ENCODE data around the gene SNCAIP.

The SNCAIP gene

DNA sequence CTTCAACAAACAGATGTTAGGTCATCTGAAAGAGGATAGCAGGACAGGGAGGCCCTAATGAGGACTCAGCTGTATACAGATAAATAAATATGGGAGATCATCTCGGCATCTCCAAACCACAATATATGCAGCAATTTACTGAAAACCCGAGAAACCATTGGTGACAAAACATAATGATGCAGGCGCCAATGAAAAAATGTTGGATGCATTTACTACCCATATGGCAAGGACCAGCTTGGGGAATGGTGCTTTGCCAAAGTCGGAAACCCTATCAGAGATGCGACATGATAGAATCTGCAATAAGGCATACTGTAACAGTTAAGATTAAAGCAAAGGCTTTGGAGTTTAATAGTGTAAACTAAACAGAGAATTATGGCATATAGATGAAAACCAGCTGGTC, 92.0 kb downstream of the SNCAIP start:
- no peak for DNase-seq (ENCODE audit: low read depth in 1 of 2, low spot score in 1 of 2)
- H3K27ac ChIP-seq (replicated peaks) = no peak overlapping the region
- H3K27me3 ChIP-seq (ENCODE audit: insufficient read depth, poor library complexity, severe bottlenecking) = no peaks in the 10 kb centered on the region
- no peak overlapping the region for H3K4me3 ChIP-seq (replicated peaks; ENCODE audit: insufficient read depth, low read length)
- TF ChIP-seq, protein P1, sequence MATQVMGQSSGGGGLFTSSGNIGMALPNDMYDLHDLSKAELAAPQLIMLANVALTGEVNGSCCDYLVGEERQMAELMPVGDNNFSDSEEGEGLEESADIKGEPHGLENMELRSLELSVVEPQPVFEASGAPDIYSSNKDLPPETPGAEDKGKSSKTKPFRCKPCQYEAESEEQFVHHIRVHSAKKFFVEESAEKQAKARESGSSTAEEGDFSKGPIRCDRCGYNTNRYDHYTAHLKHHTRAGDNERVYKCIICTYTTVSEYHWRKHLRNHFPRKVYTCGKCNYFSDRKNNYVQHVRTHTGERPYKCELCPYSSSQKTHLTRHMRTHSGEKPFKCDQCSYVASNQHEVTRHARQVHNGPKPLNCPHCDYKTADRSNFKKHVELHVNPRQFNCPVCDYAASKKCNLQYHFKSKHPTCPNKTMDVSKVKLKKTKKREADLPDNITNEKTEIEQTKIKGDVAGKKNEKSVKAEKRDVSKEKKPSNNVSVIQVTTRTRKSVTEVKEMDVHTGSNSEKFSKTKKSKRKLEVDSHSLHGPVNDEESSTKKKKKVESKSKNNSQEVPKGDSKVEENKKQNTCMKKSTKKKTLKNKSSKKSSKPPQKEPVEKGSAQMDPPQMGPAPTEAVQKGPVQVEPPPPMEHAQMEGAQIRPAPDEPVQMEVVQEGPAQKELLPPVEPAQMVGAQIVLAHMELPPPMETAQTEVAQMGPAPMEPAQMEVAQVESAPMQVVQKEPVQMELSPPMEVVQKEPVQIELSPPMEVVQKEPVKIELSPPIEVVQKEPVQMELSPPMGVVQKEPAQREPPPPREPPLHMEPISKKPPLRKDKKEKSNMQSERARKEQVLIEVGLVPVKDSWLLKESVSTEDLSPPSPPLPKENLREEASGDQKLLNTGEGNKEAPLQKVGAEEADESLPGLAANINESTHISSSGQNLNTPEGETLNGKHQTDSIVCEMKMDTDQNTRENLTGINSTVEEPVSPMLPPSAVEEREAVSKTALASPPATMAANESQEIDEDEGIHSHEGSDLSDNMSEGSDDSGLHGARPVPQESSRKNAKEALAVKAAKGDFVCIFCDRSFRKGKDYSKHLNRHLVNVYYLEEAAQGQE (IDR thresholded peaks at IDR 0.05; ENCODE audit: insufficient replicate concordance, low read depth) = no peak
- TF ChIP-seq, protein P2, sequence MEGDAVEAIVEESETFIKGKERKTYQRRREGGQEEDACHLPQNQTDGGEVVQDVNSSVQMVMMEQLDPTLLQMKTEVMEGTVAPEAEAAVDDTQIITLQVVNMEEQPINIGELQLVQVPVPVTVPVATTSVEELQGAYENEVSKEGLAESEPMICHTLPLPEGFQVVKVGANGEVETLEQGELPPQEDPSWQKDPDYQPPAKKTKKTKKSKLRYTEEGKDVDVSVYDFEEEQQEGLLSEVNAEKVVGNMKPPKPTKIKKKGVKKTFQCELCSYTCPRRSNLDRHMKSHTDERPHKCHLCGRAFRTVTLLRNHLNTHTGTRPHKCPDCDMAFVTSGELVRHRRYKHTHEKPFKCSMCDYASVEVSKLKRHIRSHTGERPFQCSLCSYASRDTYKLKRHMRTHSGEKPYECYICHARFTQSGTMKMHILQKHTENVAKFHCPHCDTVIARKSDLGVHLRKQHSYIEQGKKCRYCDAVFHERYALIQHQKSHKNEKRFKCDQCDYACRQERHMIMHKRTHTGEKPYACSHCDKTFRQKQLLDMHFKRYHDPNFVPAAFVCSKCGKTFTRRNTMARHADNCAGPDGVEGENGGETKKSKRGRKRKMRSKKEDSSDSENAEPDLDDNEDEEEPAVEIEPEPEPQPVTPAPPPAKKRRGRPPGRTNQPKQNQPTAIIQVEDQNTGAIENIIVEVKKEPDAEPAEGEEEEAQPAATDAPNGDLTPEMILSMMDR (IDR thresholded peaks at IDR 0.05; ENCODE audit: insufficient read depth, low read length) = no peak
- TF ChIP-seq GABPA (IDR thresholded peaks at IDR 0.05; ENCODE audit: low read depth) = no peak
- TF ChIP-seq SPI1 (IDR thresholded peaks at IDR 0.05; ENCODE audit: borderline replicate concordance, low read depth) = no peak
- TF ChIP-seq POLR2AphosphoS5 (IDR thresholded peaks at IDR 0.05; ENCODE audit: low read depth) = no peak

- Histone ChIP-seq H3K27me3 (ENCODE audit: insufficient read depth, poor library complexity, severe bottlenecking) (no peaks in the 10 kb centered on the region), H3K4me3 (replicated peaks; ENCODE audit: insufficient read depth, low read length) (no peak overlapping the region), H3K27ac (replicated peaks) (no peak overlapping the region)
- DNase-seq (ENCODE audit: low read depth in 1 of 2, low spot score in 1 of 2) = no peak
- TF ChIP-seq, protein P2 (IDR thresholded peaks at IDR 0.05; ENCODE audit: insufficient read depth, low read length) = no peak
- no peak for TF ChIP-seq SPI1 (IDR thresholded peaks at IDR 0.05; ENCODE audit: borderline replicate concordance, low read depth)
- TF ChIP-seq POLR2AphosphoS5 (IDR thresholded peaks at IDR 0.05; ENCODE audit: low read depth) = no peak
- TF ChIP-seq, protein P1 (IDR thresholded peaks at IDR 0.05; ENCODE audit: insufficient replicate concordance, low read depth) = no peak
- no peak for TF ChIP-seq GABPA (IDR thresholded peaks at IDR 0.05; ENCODE audit: low read depth)
These were observed 92.8 kb downstream of the SNCAIP start for GRCh38 chr5:122404653-122405362.

GRCh38 chr5:122405751-122406150, 93.7 kb downstream of the SNCAIP start:
- Histone ChIP-seq H3K27ac (replicated peaks) (no peak overlapping the region), H3K4me3 (replicated peaks; ENCODE audit: insufficient read depth, low read length) (no peak overlapping the region), H3K27me3 (ENCODE audit: insufficient read depth, poor library complexity, severe bottlenecking) (no peaks in the 10 kb centered on the region)
- no peak for DNase-seq (ENCODE audit: low read depth in 1 of 2, low spot score in 1 of 2)
- TF ChIP-seq GABPA (IDR thresholded peaks at IDR 0.05; ENCODE audit: low read depth) = no peak
- no peak for TF ChIP-seq POLR2AphosphoS5 (IDR thresholded peaks at IDR 0.05; ENCODE audit: low read depth)
- TF ChIP-seq, protein P1 (IDR thresholded peaks at IDR 0.05; ENCODE audit: insufficient replicate concordance, low read depth) = no peak
- TF ChIP-seq SPI1 (IDR thresholded peaks at IDR 0.05; ENCODE audit: borderline replicate concordance, low read depth) = no peak
- TF ChIP-seq, protein P2 (IDR thresholded peaks at IDR 0.05; ENCODE audit: insufficient read depth, low read length) = no peak
